ENCODE measurements around the gene UBE3D.

Gene UBE3D

GRCh38 chr6:82904257-82904656, 161.4 kb downstream of the UBE3D start:
- no peaks in the 10 kb centered on the region for H3K27me3 ChIP-seq (ENCODE audit: insufficient read depth, poor library complexity, severe bottlenecking)
- no peak for DNase-seq (ENCODE audit: low read depth in 1 of 2, low spot score in 1 of 2)
- TF ChIP-seq SPI1 (IDR thresholded peaks at IDR 0.05; ENCODE audit: borderline replicate concordance, low read depth) (no peak), GABPA (IDR thresholded peaks at IDR 0.05; ENCODE audit: low read depth) (no peak), REST (IDR thresholded peaks at IDR 0.05; ENCODE audit: insufficient replicate concordance, low read depth) (no peak), POLR2AphosphoS5 (IDR thresholded peaks at IDR 0.05; ENCODE audit: low read depth) (no peak), CTCF (IDR thresholded peaks at IDR 0.05; ENCODE audit: insufficient read depth, low read length) (no peak)
- H3K27ac ChIP-seq (replicated peaks): no peak overlapping the region
- H3K4me3 ChIP-seq (replicated peaks; ENCODE audit: insufficient read depth, low read length): no peak overlapping the region

- Histone ChIP-seq H3K4me3 (replicated peaks; ENCODE audit: insufficient read depth, low read length) (no peak overlapping the region), H3K27me3 (ENCODE audit: insufficient read depth, poor library complexity, severe bottlenecking) (no peaks in the 10 kb centered on the region), H3K27ac (replicated peaks) (no peak overlapping the region)
- DNase-seq (ENCODE audit: low read depth in 1 of 2, low spot score in 1 of 2): no peak
- TF ChIP-seq CTCF (IDR thresholded peaks at IDR 0.05; ENCODE audit: insufficient read depth, low read length): no peak
- TF ChIP-seq GABPA (IDR thresholded peaks at IDR 0.05; ENCODE audit: low read depth): no peak
- TF ChIP-seq SPI1 (IDR thresholded peaks at IDR 0.05; ENCODE audit: borderline replicate concordance, low read depth): no peak
- no peak for TF ChIP-seq REST (IDR thresholded peaks at IDR 0.05; ENCODE audit: insufficient replicate concordance, low read depth)
- TF ChIP-seq POLR2AphosphoS5 (IDR thresholded peaks at IDR 0.05; ENCODE audit: low read depth): no peak
Observed at GRCh38 chr6:82902290-82902689, 163.4 kb downstream of the UBE3D start.

- no peak for DNase-seq (ENCODE audit: low read depth in 1 of 2, low spot score in 1 of 2)
- TF ChIP-seq GABPA (IDR thresholded peaks at IDR 0.05; ENCODE audit: low read depth) (no peak), CTCF (IDR thresholded peaks at IDR 0.05; ENCODE audit: insufficient read depth, low read length) (no peak), POLR2AphosphoS5 (IDR thresholded peaks at IDR 0.05; ENCODE audit: low read depth) (no peak), SPI1 (IDR thresholded peaks at IDR 0.05; ENCODE audit: borderline replicate concordance, low read depth) (no peak), REST (IDR thresholded peaks at IDR 0.05; ENCODE audit: insufficient replicate concordance, low read depth) (no peak)
- no peak overlapping the region for H3K4me3 ChIP-seq (replicated peaks; ENCODE audit: insufficient read depth, low read length)
- H3K27ac ChIP-seq (replicated peaks): no peak overlapping the region
- H3K27me3 ChIP-seq (ENCODE audit: insufficient read depth, poor library complexity, severe bottlenecking): no peaks in the 10 kb centered on the region
Observed at GRCh38 chr6:82894653-82895259, 170.9 kb downstream of the UBE3D start.
